Activated T-cell treated with anti-CD3 and anti-CD28 coated beads for 1 hour (primary cell): ENCODE measurements around the gene RSU1.
"Not testable (repeated sequence)": the region's sequence is repeated elsewhere in the genome, so short reads cannot be mapped to it uniquely, and the experiment has no call there.

ENCODE experiments used
- DNase-seq: peaks from one replicate; pipeline ENCODE4 v3.0.0-alpha.2; 2020; ENCODE audit warnings: low read depth

RSU1 gene

DNA sequence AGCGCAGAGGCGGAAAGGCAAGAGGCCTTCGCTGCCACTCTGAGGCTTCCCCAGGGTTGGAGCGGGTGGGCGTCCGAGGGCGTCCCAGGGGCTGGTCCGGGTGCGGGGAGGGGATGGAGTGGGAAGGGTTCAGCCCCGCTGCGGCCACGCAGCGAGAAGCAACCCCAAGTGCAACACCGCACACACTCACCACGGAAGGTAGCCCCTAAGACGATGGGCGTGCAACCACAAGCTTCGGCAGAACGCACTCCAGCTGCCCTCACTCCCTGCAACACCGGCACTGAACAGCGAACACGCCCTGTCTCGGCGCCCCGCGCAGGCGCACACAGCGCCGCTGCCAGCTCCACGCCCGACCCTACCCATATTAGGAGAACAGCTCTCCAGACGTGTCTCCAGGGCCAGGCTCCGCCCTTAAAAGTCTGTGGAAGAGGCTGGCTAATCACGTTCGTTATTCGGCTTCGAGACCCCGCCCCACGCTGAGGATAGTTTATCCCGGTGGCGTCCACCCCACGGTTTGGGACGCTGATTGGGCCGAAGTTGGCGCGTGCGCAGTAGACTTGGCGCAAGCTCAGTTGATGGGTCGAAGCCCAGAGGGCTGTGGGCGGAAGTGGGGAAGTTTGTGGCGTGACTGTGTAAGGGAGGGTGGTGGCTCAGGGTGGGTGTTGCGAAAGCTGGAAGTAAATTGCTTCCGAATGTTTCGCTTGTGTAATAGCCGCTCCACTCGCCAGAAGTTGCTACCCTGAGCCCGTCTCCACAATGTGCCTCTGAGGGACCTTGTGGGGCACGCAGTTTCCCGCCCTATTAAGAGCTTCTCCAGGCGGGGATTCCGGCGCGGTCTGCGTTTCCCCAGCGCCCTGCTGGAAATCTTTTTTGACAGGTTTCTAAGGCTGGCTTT lies at the start of gene RSU1:
RSU1 (minus strand) TSS at position 300 of the 895 bp plus-strand sequence. CDS start 343 bp downstream, outside the sequence.
- DNase-seq = peak; percentile 99

DNA sequence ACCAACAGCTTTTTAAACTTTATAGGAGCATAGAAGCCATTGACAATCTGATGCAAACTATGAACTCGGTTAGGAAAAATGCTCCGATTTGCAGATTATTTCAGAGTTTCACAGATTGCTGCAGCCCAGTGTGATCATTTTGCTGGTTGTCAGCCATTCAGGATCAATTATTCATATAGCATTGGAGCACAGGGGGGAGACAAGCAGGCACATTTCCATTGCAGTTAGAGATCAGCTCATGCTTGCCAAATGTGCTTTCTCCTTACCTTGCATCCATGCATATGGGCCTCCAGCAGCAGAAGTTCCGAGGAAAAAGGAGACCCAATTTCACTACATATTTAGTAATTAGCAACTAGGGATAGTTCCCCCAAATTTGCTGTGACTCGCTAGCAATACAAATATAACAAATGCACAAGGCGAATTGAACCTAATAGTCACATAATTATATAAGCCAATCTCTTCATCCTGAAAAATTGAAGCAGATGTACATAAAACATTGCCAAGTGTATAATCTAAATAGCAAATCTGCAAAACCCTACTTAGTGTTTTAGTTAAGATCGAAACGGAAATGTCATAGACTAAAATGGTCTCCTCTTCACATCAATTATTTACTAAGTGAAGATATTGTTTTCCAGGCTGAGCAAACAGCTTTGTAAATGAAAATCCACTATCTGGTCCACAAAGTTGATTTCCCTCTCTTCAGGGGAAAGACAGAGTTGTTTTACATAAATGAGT lies 49.5 kb upstream of the RSU1 start:
- DNase-seq = no peak

DNA sequence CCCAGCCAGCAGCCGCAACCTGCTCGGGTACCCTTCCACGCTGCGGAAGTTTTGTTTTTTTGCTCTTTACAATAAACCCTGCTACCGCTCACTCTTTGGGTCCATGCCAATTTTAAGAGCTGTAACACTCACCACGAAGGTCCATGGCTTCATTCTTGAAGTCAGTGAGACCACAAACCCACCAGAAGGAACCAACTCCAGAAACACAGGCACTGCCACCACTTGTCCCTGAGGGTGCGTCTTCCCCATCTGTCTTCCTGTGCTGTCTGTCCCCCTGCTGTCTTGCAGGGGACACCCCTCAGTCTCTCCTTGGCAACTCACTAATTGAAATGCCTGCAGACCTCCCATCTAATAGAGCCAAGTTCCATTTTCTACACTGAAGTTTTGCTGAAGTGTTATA lies 48.5 kb upstream of the RSU1 start:
- no peak for DNase-seq

DNA sequence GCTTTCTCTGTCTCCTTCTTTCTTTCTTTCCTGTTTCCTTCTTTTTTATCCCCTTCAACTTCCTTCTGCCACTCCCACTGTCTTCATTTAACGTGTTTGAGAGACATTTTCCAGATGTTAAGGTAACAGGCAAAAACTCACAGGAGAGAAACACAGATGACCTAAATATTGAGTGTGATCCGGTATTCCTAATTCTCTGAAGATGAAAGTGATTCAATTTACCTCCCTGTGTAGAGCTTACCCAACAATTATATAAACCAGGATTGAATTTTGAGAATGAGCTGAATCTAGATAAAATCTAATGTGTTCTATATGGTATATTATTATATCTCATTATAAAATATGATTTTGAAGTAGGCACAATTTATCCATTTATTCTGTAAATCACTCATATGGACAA lies 46.5 kb upstream of the RSU1 start:
- DNase-seq = no peak

DNA sequence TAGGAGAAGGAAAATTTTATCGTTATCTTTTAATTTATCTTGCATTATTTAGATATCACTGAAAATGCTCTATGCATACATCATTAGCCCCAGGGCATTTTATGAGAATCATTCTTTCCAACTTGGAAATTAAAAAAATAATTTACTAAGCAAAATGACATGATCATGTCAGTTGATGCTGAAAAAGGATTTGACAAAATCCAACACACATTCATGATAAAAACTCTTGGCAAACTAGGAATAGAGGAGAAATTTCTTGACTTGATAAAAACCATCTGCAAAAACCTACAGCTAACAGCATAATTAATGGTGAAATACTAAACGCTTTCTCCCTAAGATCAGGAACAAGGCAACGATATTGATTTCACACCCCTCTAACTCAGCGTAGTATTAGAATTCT lies 40.2 kb upstream of the RSU1 start:
- DNase-seq = no peak

DNA sequence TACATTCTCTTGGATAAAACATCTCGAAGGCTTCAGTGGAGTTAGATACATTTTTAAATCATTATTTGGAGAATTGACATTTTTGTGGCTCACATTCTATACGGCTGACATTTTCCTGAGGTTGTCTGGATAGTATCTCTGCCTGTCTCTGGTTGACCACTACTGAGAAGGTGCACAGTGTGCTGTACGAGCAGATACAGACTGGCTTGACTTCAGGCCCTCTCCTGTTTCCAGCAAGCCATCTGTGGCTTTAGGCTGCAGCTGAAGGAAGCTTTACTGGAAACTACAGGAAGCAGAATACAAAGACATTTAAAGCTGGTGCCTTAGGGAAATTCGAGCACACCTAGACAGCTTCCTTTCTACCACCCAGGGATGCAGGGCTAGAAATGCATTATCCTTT lies 39.3 kb upstream of the RSU1 start:
- no peak for DNase-seq

DNA sequence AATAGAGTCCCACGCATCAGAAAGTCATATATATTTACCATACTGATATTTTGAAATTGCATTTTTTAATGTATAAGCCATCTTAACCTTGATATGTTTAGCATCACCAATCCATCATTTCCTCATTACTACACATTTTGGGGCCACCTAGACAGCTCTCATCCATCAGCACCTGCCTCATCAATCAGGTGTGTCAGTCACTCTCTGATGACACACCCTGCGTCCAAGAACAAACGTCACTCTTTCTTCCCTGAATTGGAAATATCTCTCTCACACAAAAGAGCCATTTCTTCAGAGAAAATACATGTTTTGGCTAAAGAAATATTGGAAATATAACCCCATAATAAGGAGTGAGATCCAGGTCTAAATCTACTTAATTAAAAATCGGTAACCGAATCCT lies 38.9 kb upstream of the RSU1 start:
- DNase-seq = no peak

DNA sequence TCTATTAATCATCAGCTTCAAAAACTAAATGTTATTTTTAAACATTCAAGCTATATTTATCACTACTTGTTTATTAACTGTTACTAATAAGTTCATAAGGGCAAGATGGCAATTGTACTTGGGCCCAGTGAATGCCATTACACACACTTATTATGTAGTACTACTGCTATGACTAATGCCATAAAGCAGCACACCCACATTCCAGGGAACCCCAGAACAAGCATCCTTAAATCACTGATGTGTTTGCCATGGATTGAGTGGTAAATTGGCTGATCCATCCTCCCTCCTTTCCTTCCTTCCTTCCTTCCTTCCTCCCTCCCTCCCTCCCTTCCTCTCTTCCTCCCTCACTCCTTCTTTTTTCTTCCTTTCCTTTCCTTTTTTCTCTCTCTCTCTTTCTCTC lies 37.4 kb upstream of the RSU1 start:
- no peak for DNase-seq

DNA sequence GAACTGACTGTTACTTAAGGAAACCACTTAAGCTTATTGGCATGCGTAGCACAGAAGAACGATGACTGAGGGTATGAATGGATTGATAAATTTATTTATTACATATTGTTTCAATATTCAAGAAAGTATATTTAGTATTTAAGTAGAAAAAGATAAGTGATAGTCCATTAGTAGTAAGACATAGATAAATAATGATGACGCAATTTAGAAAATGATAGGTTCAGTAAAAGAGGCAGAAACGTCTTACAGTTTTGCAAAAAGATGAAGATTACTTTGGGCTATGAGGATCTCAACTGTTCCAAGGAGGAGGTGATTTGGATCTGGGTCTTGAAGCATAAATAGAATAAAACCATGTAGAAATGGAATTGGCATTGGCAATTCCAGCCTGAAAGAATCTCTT lies 36.6 kb upstream of the RSU1 start:
- no peak for DNase-seq

DNA sequence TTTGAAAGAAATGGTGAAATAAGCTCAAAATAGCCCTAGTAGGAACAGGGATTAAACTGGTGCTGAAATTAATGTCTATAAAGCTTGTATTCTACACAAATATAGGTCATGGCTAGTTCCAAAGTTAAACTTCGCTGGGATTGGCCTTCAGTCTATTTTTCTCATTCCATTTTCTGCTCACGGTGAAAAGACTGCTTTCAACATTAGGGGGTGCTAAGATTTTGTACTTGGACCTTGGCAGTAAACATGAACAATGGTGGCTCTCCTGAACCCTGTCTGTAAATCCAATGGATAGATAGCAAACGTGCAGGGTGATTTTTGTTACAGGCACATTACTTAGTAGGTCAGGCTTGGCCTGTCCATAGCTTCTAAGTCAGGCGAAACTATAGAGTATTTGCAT lies 36.0 kb upstream of the RSU1 start:
- no peak for DNase-seq

DNA sequence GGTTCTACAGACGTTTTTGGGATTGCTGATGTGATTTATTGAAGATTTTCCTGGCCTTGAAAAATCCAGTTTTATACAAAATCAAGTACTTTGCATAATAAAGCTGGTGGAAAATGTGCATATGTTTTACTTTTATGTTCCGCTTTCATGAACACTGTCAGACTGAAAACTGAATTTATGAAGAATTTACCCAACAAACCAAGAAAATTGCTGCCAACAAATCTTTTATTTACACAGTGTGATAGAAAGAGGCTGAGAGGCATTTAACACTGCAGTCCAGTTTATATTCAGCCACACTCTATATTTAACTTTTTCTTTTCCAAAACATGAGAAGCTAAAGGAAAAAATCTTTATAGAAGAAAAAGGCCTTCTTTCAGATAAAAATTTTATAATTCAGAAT lies 35.4 kb upstream of the RSU1 start:
- no peak for DNase-seq

DNA sequence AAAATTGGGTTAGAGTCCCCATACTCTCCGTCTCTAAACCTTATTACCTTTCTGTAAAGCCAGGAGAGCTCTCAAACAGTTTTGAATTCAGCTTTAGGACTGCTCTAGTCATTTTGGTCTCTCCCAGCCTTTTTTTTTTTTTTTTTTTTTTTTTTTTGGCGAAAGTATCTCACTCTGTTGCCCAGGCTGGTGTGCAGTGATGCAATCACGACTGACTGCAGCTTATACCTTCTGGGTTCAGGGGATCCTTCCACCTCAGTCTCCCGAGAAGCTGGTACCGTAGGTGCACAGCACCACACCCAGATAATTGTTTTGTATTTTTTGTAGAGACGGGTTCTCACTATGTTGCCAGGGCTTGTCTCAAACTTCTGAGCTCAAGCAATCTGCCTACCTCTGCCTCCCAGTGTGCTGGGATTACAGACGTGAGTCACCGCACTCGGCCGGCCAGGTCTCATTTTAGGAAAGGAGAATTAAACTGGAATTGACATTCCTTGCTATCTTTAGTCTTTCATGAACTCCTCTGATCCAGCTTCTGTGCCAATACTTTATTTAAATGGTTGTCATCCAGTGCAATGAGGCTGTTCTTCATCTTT lies 31.4 kb upstream of the RSU1 start:
- DNase-seq = no peak

DNA sequence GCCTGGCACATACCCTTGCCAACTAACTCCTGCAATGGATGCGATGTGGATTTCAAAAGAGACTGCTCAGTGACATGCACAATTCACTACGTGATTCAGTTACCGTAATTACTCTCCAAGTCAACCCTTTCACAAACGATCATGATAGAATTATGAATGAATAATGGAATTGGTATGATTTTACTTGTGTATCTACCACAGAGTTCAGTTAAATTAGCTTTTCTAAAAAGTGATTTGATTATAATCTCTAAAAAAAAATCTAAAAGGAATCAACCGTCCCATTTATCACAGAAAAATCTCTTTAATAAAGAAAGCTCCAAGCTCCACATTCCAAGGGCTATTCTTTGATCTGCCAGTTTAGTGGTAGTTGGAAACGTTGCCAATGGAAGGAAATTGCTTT lies 30.4 kb upstream of the RSU1 start:
- DNase-seq = no peak

DNA sequence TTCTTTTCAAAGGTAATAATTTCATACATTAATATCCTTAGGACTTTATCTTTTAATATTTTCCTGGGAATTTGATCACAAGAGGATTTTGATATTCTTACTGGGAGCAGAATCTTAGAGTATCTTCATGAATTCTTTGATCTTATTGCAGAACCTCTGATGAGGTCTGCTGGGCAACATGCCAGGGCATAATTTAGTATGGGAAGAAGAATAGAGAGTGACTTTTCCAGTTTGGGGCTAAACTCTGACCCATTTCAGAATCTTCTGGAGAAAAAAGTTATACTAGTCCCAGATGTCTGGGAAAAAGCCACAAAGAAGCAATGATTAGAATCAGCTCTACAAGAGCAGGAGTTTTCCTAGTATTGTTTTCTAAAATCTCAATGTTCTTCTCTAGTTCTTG lies 28.0 kb upstream of the RSU1 start:
- no peak for DNase-seq

DNA sequence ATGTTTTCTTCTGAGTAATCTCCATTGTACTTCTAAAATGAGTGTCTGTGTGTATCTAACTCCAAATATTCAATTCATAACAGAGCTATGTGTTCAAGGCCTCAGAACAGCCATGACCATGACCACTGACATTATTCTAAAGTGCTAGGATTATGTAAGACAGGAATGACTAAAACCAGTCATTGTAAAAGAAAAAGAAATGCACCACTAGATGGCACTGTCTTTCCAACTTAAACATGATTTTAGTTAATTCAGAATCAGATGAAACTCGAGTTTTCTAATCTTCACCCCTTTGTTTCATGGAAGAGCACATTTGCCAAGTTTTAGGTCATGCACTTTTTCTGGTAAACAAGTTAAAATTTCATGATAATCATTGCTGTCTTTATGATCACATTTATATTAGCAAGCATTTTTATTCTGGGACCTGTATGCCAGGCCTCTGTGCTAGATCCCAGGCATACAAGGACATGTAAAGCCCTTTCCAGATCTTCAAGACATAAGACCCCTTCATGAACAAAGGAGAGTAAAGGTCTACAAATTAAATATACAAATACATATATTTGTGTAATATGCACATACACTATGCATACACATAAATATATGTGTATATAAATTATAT lies 26.1 kb upstream of the RSU1 start:
- no peak for DNase-seq

DNA sequence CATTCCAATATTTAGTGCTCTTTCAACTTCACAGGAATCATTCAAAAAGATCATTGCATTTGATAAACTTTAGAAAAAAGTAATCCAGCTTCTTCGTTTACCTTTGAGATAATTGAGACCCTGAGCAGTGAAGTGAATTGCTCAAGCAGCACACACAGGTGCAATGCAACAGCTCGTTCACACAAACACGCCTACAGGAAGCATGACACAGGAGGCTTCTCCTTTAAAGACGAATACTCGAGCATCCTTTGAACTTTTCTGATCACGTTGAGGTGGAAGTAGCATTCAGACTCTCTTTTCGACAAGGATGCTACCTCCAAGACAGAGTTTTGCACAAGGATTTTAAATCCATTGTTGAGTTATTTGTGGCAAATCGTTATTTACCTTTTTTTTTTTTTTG lies 18.0 kb upstream of the RSU1 start:
- DNase-seq = peak; percentile 15

DNA sequence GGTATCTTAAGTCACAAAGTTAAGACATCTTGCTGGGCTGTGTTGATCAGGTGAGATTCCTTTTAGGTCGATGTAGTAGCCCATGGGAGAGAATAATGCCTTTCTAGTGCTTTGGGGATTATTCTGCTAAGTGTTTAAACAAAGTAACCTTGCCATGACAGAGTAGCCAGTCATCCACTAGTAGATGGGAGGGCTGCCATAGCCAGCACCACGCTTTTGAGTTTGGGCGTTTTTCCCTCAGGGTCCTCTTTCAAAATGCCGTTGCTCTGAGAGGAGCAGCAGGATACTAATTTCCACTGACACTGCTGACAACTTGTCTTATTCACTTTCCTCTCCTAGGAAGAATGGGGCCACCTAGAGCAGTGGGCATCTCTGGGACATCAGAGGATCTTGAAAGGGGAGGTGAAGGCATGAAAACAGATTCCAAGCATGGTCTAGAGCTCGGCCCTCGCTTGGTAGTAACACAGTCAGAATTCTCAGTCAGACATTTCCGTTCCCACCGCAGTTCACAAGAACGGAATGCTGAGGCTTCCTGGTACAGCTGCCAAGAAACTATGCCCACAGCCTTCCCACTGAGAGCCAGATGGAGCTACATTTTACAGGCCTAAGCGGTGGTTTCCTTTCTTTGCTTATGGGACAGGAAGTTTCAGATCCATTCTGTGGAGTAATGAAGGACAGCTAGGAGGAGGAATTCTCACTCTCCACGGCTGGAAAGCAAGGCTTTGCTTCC lies 15.3 kb upstream of the RSU1 start:
- no peak for DNase-seq

DNA sequence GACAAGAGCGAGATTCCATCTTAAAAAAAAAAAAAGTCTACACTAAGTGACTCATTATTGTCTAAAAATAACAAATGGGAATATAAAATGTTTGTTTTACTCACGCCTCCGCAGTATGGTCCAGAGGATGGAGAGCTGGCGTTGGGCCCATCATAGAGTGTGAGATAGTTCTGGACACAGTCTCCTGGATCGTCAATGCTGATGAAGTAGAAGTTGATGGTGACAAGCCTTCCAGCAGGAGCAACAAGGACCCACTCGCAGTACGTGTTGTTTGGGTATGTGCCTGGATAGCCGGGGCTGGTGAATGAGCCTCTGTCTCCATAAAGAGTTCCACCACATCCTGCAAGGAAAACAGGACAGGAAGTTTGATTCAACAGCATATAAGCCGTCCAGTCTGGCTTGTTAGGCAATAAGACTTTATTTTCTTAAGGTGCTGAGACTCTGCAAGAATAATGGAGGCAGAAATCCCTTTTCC lies 11.5 kb upstream of the RSU1 start:
- DNase-seq = no peak

DNA sequence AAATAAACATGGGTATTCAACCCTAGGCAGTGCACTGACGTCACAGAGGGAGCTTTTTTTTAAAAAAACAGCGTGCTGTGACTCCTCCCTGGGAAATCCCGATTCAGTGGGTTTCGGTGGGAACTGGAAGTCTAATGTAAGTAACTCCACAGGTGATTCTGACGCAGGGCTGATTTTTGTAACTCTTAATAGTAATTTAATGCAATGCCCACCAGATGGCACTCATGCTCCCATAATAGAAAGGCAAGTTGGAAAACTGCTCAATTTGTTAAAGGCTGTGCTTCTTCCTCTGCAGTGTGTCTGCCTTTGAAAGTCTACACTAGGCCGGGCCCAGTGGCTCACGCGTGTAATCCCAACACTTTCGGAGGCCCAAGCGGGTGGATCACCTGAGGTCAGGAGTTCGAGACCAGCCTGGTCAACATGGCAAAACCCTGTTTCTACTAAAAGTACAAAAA lies 10.9 kb upstream of the RSU1 start:
- peak; percentile 51 for DNase-seq

DNA sequence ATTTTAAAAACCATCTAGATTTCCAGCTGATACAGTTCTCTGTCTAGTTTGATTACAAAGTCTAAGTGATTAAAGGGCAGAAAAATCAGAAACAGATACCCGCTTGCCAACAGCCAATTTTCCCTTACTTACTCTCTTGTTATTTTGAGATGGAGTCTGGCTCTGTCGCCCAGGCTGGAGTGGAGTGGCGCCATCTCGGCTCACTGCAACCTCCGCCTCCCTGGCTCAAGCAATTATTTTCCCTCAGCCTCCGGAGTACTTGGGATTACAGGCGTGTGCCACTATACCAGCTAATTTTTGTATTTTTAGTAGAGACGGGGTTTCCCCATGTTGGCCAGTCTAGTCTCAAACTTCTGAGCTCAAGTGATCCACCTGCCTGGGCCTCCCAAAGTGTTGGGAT lies 10.2 kb upstream of the RSU1 start:
- DNase-seq = not testable (repeated sequence)

DNA sequence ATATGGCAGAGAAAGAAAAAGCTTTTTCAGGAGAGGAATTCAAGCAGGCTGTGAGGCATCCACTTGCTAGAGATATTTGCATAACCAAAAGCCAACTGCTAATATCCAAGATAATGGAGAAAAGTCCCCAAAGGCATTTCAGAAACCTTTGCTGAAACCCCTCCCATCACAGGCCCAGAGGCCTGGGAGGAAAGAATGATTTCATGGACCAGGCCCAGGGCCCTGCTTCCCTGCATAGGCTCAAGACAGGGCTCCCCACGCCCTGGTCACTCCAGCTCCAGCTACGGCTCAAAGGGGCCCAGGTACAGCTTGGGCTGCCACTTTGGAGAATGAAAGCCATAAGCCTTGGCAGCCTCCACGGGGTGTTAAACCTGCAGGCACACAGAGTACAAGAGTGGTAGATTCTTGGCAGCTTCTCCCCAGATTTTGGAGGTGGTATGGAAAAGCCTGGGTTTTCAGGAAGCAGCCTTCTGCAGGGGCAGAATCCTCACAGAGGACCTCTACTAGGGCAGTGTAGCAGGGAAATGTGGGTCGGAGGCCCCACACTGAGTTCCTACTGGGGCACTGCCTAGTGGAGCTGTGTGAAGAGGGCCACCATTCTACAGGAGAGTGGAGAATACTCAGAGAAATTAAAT lies 5.6 kb upstream of the RSU1 start:
- no peak for DNase-seq
